Activated T-helper 9 cell treated with anti-CD3 and anti-CD28 coated beads, Interleukin-2, amount 50 U/mL, for 16 hours (primary cell): Measurements from ENCODE around the gene EIF2A.
"Not testable (repeated sequence)": the region's sequence is repeated elsewhere in the genome, so short reads cannot be mapped to it uniquely, and the experiment has no call there.

ENCODE experiments used
- DNase-seq: peaks from one replicate; pipeline ENCODE4 v3.0.0-alpha.2; 2020; ENCODE audit warnings: low read depth

The EIF2A gene

DNA sequence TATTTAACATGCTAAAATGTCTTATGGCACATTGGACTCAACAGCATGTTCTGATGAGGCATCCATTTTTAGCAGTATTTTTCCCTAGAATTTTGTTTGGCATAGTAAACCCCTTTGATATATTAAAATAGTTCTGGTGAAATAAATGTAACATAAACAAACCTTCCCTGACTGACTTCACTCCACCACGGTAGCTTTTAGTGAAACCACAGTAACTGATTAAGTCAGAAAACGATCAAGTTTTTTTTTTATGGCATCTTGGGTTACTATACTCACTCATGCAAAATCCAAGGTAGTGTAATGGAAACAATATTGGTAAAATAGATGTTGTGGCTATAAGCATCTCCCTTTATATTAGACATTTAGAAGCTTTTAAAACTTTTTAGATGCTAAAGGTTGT, 3.1 kb upstream of the EIF2A start:
- no peak for DNase-seq

- no peak for DNase-seq
These were observed 2.5 kb upstream of the EIF2A start for GRCh38 chr3:150544041-150544440.

DNA sequence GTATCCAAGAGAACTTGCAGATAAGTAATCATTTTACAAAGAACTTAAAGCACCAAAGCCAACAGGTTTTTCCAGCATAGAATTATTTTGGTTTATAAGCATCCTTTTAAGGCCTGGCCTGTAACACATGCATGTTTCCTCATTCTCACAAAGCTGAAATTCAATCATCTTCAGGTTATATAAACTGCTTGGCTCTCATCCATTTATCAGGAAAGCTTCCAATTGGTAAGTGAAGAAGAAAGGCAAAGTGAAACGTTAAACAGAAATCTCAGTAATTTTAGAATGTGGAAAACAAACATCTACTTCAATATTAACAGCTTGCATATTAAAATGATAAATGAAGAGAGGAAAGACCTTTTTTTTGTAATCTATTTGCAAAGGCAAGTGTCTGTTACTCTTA, 1.9 kb upstream of the EIF2A start:
- no peak for DNase-seq

DNA sequence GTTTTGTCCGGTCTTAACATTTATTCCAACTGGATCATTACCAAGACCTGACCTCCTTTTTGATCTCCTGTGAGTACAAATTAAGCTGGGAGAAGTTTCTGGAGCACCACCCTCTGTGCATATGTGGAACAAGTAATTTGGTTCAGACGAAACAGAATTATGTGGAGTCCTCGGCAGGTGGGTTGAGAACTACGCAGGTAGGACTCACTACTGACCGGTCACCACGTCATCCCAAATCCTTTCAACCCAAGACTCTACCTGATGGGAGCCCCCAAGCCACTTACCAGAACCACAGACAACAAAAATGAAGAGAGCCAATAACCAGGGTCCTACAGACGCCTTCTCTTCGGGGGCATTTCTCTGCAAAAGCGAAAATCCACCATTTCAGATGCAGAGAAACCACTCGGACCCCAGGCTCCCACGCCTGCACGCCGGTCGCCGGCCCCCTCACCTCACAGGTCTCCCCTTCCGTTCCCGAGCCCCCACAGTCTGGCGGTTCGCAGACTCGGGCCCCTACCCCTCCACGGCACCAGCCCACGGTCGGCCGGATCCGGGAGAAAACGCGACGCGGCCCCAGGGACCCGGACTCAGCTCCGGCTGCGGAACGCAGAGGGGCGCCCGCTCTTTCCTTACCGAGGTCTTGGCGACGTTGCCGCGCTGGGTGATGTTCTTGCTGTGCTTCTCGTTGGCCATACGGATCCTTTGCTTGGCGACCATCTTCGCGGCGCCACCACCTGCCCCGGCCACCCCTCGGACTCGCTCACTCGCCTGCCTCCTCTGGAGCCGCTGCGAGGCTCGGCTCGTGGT, 965 bp upstream of the EIF2A start:
- DNase-seq: no peak

DNA sequence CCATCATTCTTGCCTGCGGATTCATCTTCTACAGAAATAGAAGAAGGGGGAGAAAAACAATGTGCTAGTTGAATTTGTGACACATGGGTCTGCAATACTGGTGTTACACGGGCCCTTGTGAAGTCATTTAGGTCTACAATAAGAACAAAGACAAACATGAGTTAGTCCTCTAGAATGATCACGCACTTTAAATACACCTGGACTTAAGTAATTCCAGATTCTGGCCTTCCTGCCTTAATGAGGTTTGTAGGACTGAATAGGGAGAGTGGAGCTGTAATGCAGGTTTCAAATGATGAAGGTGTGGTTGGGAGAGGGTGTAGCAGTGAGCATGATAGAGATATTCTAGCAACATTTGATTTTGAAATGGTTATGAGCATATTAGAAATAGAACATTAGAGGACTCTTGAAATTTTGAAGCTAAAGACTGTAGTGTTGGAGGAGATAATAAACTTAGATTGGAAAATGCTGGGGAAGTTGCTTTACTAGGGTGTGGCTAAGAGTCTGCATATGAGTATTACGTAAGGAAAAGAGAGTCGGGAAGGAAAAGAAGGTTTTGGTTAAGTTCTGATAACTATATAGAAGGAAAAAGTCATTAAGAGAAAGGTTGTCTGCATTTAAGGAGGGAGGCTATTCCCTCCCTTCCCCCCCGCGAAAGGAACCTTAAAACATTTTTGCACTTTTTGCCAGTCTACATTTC, 606 bp downstream of the EIF2A start:
- no peak for DNase-seq

DNA sequence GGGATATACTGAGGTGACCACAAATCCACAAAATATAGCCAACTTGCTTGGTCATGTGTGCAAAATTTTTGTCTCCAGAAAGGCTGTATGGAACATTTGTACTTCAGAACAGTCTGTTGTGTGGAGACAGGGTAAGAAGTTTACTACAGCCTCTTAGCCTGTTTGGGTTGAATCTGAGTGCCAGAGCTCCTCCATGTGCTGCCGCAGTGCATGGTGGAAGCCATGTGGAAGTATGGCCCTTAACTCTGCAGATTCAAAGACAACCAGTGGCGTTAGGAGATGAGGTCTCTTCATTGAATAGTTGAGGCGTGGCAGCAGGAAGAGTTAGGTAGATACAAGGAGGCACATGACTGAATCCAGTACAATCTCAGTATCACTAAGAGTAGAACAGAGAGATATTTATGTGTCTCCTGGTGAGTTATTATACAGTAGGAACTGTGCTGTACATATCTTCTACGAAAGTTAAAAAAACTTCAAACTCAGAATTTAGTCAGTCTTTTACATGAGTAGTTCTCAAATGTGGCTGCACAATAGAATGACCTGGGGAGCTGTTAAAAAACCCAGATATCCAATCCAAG, 9.4 kb downstream of the EIF2A start:
- no peak for DNase-seq

- no peak for DNase-seq
These were observed 10.2 kb downstream of the EIF2A start for GRCh38 chr3:150556792-150557191.

- no peak for DNase-seq
These were observed 11.1 kb downstream of the EIF2A start for GRCh38 chr3:150557725-150558124.

- DNase-seq: no peak
These were observed 17.7 kb downstream of the EIF2A start for GRCh38 chr3:150564243-150564642.

DNA sequence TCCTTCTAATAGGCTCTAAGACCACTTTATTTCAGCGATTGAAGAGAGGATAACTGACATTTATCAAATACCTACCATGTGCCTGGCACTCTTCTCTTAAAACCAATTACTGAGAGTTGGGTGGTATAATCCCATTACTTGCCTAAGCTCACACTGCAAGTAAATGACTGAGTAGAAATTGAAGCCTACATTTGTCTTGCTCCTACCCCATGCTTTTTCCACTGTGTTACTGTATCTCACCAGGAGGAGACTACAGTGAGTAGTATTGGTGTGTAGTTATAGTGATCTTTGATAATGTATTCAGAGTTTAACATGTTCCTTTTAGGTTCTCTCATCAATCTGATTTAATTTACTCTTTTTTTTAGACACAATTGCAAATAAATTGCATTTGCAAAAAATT, 20.7 kb downstream of the EIF2A start:
- no peak for DNase-seq

DNA sequence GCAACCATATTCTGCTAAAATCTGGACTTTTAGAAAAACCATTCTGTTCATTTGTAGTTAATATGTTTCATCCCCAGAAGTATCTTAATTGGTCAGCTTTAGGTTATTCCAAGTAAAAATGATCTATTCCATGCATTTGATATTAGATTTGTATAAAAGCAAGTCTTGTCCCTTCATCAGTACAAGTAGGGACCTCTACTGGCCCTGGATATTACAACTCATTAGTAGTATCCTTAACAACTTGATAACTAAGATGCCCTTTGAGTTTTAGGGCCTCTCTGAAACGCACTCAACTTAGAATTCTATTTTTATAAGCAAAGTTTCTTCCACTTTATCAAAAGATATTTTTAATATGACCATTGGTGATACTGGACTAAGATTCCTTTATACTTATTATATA, 31.3 kb downstream of the EIF2A start:
- DNase-seq: no peak

DNA sequence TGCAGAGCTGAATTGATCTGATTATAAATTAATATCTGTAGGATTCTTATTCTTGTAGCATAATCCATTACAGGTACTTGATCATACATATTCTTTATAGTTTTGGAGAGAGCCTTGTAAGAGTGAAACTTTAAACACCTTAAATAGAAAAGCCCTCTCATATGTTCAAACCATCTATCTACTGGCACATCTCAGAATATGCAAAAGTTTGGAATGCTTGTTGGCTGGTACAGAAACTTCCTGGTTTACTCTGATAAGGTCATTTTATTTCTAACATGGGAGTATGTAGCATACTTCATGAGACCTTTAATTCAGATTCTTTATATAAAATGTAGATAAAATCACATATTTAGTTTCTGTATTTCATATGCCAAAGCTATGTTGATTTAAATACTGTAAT, 34.6 kb downstream of the EIF2A start:
- DNase-seq: no peak

DNA sequence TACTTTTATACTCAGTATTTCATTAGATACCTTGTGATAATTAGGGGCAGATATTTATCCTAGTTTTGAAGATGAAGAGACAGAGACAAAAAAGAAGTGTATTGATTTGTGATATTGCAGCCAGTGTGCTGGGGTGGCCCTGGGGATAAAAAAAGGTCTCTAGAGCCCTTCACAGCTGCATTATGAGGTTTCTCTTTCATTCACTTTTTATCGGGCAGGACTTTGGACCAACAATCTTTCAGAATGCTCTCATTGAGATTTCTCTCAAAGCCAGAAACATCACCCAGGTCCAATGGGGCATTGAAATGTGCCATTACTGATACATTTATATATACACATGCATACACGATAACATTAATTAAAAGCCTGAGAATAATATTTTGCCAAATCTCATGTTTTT, 36.0 kb downstream of the EIF2A start:
- DNase-seq: no peak

DNA sequence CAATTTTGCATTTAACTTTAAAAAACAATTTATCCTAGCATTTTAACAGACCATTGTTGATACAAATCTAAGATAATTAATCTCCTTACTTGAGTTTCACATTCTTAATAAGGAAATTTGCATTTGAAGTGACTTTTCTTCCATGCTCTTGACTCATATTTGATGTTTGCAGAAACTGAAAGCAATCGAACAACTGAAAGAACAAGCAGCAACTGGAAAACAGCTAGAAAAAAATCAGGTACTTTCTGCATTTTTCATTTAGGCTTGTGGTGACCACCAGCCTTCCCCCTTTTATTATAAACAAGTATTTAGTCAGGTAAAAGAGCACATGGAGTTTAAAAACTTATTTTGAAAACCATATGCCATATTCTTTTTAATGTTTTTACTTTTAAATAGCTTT, 36.4 kb downstream of the EIF2A start:
- no peak for DNase-seq

- no peak for DNase-seq
These were observed 41.6 kb downstream of the EIF2A start for GRCh38 chr3:150588027-150588830.

- DNase-seq: no peak
These were observed 43.2 kb downstream of the EIF2A start for GRCh38 chr3:150589759-150590158.

GRCh38 chr3:150594150-150594549, 47.6 kb downstream of the EIF2A start:
- DNase-seq: no peak

- DNase-seq: no peak
These were observed 51.1 kb downstream of the EIF2A start for GRCh38 chr3:150597646-150598045.

- no peak for DNase-seq
These were observed 53.2 kb downstream of the EIF2A start for GRCh38 chr3:150599611-150600297.

DNA sequence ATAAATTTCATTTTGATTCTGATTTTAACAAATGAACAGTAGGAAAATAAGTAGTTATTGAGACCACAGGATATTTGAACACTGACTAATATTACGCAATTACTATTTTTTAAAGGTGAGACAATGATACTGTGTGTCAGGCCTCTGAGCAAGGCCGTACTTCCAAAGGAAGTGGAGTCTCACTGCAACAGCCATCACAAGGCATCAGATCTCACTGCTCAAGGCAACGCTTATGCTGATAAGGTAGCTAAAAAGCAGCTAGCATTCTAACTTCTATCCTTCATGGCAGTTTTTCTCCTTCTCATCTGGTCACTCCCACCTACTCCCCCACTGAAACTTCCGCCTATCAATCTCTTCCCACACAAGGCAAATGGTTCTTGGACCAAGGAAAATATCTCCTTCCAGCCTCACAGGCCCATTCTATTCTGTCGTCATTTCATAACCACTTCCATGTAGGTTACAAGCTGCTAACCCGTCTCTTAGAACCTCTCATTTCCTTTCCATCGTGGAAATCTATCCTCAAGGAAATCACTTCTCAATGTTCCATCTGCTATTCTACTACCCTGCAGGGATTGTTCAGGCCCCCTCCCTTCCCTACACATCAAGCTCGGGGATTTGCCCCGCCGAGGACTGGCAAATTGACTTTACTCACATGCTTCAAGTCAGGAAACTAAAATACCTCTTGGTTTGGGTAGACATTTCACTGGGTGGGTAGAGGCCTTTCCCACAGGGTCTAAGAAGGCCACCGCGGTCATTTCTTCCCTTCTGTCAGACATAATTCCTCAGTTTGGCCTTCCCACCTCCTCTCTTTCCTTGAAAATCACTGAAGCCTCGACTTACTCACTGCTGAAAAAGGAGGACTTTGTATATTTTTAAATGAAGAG, 54.3 kb downstream of the EIF2A start:
- not testable (repeated sequence) for DNase-seq
